IPS-NIHi7 (cell line): ENCODE data around the gene TOR3A.
"Not testable (repeated sequence)": the region's sequence is repeated elsewhere in the genome, so short reads cannot be mapped to it uniquely, and the experiment has no call there.

Experiments used
- DNase-seq: peaks from one replicate; pipeline ENCODE4 v3.0.0; 2012; ENCODE audit warnings: mixed read lengths; ENCODE audit errors: extremely low spot score

The TOR3A gene

GRCh38 chr1:179107706-179108629 lies 26.1 kb downstream of the TOR3A start:
- no peak for DNase-seq

GRCh38 chr1:179108644-179109043 lies 26.8 kb downstream of the TOR3A start:
- DNase-seq: no peak

GRCh38 chr1:179115181-179115580 lies 33.3 kb downstream of the TOR3A start:
- no peak for DNase-seq

DNA sequence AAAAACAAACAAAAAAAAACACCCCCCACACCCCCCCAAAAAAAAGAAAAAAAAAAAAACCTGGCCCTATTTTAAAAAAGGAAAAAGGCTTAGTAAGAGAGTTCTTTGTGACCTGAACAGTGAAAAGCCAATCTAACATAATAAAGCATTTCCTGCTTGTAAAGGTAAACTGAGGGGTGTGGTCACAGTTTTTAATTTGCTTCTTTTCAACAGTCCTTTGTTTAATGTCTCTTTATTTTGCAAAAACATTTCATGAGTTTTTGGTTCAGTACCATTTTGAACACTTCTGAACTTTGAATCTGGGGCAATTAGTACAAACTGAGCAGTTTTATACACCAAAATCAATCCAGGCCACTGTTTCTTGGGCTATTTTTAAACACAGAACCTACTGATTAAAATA lies 37.6 kb downstream of the TOR3A start:
- DNase-seq: no peak

DNA sequence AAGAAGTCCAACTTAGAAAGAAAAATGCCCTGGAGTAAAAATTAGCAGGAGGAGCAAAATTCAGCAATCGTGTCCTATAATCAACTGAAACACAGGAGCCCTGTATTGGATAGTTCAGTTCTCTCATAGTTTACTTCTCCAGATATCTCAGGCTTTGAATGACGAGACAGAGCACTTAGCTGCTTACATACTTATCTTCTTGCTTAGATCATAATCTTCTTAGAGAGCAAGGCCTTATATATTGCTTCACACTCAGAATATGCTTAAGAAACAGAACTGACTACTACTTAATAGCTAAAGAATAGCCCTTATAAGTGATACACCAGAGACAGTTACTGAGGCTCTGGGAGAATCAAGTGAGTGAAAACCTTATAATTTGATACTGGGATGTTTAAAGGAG lies 38.9 kb downstream of the TOR3A start:
- DNase-seq: no peak

GRCh38 chr1:179121159-179121938 lies 39.5 kb downstream of the TOR3A start:
- DNase-seq: peak; percentile 27

DNA sequence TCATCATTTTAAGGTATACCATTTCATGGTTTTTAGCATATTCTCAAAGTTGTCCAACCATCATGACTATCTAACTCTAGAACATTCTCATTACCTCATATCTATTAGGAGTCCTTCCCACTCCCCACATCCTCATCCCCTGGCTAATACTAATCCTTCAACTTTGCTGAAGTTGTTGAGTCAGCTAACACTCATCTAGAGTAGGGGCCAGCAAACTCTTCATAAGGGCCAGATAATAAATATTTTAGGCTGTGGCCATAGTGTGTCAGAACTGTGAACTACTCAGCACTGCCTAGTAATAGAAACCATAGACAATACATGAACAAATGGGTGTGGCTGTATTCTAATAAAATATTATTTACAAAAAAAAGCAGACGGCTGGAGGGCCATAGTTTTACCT lies 43.0 kb downstream of the TOR3A start:
- DNase-seq: no peak

DNA sequence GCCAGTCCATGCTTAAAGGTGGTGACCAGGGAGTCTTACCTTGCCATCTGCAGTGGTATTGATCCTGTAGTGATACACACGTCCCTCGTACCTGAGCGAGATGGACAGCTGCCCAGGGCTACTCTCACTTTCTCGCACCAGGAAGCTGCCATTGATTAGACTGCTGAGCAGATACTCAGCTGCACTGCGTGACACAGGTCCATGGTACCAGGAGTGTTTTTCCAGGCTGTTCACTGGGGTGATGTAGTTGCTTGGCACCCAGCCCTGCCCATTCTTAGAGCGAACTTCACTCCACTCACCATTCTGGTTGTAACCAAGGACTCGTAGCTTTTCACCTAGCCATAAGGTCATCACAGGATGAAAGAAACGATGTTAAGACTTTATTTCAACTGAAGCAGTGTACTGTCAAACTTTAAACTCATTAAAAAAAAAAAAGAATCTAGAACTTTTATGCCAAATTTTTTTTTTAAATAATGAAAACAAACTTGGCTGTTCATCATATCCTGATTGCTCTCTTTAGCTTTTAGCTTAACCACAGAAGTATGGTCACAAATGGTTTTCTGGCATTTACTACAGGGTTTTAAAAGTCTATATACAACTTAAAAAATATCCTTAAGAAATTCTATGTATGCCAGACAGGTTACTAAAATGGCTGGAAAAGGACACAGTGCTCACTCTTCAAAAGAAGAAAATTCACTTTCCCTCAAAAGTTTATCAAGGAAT lies 44.6 kb downstream of the TOR3A start:
- no peak for DNase-seq

DNA sequence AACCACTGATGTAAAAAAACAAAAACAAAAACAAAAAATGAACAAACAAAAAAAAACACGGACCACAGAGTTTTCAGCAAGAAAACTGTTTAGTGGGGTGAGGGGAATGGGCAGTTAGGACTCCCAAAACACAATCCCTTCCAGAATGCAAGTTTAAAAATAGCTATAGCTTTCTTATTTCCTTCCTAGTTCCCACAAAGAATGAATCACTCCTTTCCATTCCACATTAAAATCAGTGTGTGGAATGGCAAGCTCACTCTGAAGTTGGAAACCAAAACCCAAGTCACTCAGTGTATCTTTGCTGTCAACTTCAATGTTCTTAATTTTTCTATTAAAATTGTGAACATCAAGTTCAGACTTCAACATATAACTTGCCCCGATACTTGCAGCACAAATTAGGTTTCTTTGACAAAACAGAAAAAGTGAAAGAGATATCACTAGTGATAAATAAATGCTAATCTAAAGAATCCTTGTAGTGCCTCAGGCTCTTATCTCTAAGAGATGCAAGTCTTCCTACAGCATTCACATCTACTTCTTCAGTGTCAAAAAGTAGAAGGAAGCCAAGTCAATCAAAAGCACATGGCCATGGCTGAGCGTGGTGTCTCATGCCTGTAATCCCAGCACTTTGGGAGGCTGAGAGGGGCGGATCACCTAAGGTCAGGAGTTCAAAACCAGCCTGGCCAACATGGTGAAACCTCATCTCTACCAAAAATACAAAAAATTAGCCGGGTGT lies 45.5 kb downstream of the TOR3A start:
- no peak for DNase-seq

DNA sequence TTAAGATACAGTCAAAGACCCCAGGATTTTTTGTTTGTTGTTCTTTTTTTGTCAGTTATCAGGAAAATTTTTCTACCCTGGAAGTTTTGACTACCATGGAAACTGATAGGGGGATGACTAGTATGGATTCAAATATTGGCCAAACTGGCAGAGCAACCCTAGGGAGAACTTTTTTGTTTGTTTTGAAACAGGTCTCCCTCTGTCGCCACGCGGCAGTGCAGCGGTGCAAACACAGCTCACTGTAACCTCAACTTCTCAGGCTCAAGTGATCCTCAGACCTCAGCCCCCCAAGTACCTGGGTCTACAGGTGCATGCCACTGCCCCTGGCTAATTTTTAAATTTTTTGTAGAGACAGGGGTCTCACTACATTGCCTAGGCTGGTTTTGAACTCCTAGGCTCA lies 46.6 kb downstream of the TOR3A start:
- DNase-seq: no peak

DNA sequence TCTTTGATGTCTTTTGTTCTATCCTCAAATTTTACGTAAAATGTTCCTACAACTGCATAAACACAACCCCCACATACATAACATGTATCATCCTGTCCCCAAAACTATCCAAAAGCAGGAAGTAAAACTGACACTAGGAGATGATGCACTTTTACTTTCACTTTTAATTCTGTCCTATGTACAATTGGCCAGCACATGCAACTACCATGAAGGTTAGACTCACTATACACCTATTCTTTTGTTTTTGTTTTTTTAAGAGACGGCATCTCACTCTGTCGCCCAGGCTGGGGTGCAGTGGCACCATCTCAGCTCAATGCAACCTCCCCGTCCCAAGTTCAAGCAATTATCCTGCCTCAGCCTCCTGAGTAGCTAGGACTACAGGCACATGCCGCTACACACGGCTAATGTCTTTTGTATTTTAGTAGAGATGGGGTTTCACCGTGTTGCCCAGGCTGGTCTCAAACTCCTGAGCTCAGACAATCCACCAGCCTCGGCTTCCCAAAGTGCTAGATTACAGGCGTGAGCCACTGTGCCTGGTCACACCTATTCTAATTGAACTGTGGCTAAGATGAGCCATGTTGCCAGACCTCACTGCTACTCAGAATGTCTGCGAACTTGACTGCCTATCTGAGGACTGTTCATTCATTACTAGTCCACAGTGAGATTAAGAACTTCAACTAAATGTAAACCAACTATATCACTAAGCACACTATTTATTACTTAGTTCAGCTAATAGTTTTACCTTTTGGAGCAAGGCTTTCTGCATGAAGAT lies 48.0 kb downstream of the TOR3A start:
- DNase-seq: no peak

GRCh38 chr1:179135168-179135567 lies 53.3 kb downstream of the TOR3A start:
- DNase-seq: not testable (repeated sequence)

- not testable (repeated sequence) for DNase-seq
Observed at GRCh38 chr1:179135707-179136106, 53.8 kb downstream of the TOR3A start.

DNA sequence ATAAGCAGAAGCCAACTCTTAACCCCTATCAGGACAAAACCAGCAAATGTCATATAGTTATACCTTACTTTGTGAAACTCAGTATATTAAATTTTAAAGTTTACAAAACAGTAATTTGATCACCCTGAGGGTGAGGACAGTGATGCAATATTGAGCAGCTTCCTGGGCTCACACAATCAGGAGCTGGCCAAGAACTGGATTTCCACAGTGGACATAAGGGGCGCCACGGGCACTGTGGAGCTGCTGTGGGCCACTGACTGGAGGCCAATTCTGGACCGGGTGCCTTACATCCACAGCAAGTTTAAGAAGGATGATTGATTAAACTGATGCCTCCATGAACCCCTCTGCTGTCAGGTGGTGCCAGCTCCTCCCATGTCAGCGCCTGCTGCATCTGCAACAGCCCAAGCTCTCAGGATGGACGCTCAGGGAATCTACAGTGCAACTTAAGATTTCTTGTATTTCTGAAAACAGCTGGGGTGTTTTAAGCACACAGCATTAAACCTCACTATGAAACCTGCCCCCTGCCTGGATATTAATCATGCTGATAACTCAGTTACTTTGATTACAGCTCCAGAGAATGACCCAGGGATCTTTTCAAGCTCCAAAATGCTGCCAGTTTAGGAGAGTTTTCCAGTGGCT lies 55.9 kb downstream of the TOR3A start:
- no peak for DNase-seq

GRCh38 chr1:179138755-179139154 lies 56.9 kb downstream of the TOR3A start:
- not testable (repeated sequence) for DNase-seq

DNA sequence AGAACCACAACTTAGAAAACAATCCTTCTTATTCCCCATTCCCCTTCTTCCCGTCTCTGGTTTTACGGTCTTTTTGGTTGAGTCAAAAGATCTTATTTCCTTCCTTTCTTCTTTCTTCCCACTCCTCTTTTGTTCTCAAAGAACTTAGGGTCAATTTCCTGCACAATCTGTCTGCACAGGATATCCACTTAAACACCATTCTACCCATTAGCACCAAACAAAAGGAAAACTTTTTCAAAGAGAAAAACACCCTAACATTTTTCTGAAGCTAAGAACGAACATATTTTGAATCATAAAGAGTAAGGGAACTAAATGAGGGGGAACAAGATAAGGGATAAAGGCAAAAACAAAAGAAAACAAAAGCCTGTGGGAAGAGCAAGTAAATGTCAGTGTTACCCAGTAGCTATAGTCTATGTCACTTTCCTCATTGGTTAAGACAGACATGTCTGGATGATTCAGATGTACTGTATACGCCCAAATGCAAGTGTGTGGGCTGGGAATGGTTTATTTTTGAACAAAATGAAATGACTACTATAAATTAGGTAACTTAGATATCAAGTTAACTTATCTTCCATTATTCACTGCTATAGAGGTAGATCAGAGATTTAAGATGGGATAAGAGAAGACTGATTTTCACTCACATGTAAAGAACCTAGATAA lies 59.9 kb downstream of the TOR3A start:
- no peak for DNase-seq

GRCh38 chr1:179142889-179143299 lies 61.0 kb downstream of the TOR3A start:
- no peak for DNase-seq

DNA sequence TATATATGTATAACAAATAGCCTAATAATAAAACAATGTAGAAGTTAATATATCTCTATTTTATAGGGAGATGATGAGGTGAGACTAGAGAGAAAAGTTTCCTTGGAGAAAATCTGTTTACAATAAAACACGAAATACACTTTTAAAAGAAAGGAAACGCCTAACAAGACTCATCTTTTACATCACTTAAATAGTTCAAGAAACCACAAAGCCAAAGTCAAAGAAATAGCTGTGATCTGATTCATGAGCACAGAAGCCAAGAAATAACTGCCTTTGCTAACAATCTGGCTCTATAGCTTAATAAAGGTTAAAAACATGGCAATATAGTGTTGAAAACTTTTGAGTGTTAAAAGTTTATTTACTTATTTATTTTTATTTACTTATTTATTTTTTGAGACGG lies 61.5 kb downstream of the TOR3A start:
- no peak for DNase-seq

- DNase-seq: no peak
Observed at GRCh38 chr1:179144626-179145025, 62.8 kb downstream of the TOR3A start.

GRCh38 chr1:179145521-179145920 lies 63.7 kb downstream of the TOR3A start:
- DNase-seq: no peak
